Endodermal cell (in vitro differentiated cells): ENCODE data around the gene PDE4D. TPM values are rescaled to one million over a fixed set of nuclear protein-coding genes. Genes with fewer than 3 reads are reported as not detected.

Source experiments
- DNase-seq: peaks from one replicate; pipeline ENCODE4 v3.0.0-alpha.2; 2017
- H3K27ac ChIP-seq: 2 replicates; pipeline ENCODE4 v1.5.1; 2013; ENCODE audit warnings: mild to moderate bottlenecking, low read depth, low read length, moderate library complexity
- H3K27me3 ChIP-seq: 2 replicates; pipeline ENCODE4 v1.6.1; 2013; ENCODE audit warnings: mild to moderate bottlenecking, low read length, moderate library complexity; ENCODE audit not compliant: insufficient read depth, control insufficient read depth, poor library complexity, severe bottlenecking
- H3K36me3 ChIP-seq: 2 replicates; pipeline ENCODE4 v1.7.0; 2013; ENCODE audit warnings: mild to moderate bottlenecking, low read length, moderate library complexity; ENCODE audit not compliant: control insufficient read depth, insufficient read depth
- H3K4me1 ChIP-seq: one replicate; pipeline ENCODE4 v1.7.0; 2013; ENCODE audit warnings: low read length; ENCODE audit not compliant: control insufficient read depth, insufficient read depth
- H3K4me3 ChIP-seq: 2 replicates; pipeline ENCODE4 v1.5.1; 2013; ENCODE audit warnings: mild to moderate bottlenecking, low read length, moderate library complexity
- H3K9ac ChIP-seq: 2 replicates; pipeline ENCODE4 v1.6.1; 2013; ENCODE audit warnings: mild to moderate bottlenecking, low read length, moderate library complexity; ENCODE audit not compliant: poor library complexity, severe bottlenecking; ENCODE audit errors: extremely low read depth
- H3K9me3 ChIP-seq: 2 replicates; pipeline ENCODE4 v1.6.1; 2013; ENCODE audit warnings: mild to moderate bottlenecking, low read length, moderate library complexity; ENCODE audit not compliant: control insufficient read depth
- H3K27ac Mint-ChIP-seq: 2 replicates; pipeline ENCODE4 v1.8.0; 2020; ENCODE audit warnings: mixed read lengths
- H3K27me3 Mint-ChIP-seq: 2 replicates; pipeline ENCODE4 v1.8.0; 2021; ENCODE audit warnings: mild to moderate bottlenecking, mixed read lengths; ENCODE audit not compliant: insufficient read depth
- H3K36me3 Mint-ChIP-seq: 2 replicates; pipeline ENCODE4 v1.8.0; 2020; ENCODE audit warnings: low read depth, mixed read lengths
- H3K4me1 Mint-ChIP-seq: 2 replicates; pipeline ENCODE4 v1.8.0; 2020; ENCODE audit warnings: mixed read lengths
- H3K4me3 Mint-ChIP-seq: 2 replicates; pipeline ENCODE4 v1.8.0; 2020; ENCODE audit warnings: mild to moderate bottlenecking, moderate library complexity, mixed read lengths
- H3K9me3 Mint-ChIP-seq: 2 replicates; pipeline ENCODE4 v1.8.0; 2020; ENCODE audit warnings: mild to moderate bottlenecking, mixed read lengths
- CTCF ChIP-seq: fragments of 200-600 bp; sonication (generic); conservative IDR thresholded peaks from 2 replicates; pipeline ENCODE4 v1.5.0; 2021; ENCODE audit warnings: antibody characterized with exemption, mild to moderate bottlenecking
- WGBS, 2 experiments: methylation state at CpG; one replicate each; pipeline versions ENCODE4 v1.1.5 to v1.1.7; 2013; ENCODE audit warnings: missing lambda C conversion rate in 2 of 2, mixed read lengths in 1 of 2; ENCODE audit not compliant: insufficient coverage in 1 of 2, insufficient read length in 1 of 2; 5-methylcytosine and 5-hydroxymethylcytosine counted together
- total RNA-seq, 2 donors: library from RNA; stranded (reverse); fragmentation: NEBNext Ultra II Directional in 1 of 2; extraction: Animal tissue kit (Norgen Biotek cat#: 25700) in 1 of 2; gene quantifications; 2 replicates in 1 of 2; 3 replicates in 1 of 2; pipeline ENCODE4 v1.2.1, GENCODE V29; 2021

Gene PDE4D
- total RNA-seq, 2 donors from 2014 or later, result 9.2 to 11.4 TPM

- no peak overlapping the region for H3K4me3 Mint-ChIP-seq
- peaks cover 6% of the 10 kb centered on the region for H3K4me1 Mint-ChIP-seq
- no peak for TF ChIP-seq CTCF
- Histone ChIP-seq H3K4me1 (no peaks in the 10 kb centered on the region), H3K36me3 (no peaks in the 10 kb centered on the region), H3K9me3 (no peaks in the 10 kb centered on the region), H3K27me3 (no peaks in the 10 kb centered on the region), H3K9ac (no peak overlapping the region), H3K27ac (no peak overlapping the region), H3K4me3 (no peak overlapping the region)
- DNase-seq, result no peak
- no peaks in the 10 kb centered on the region for H3K36me3 Mint-ChIP-seq
- H3K27ac Mint-ChIP-seq, result no peak overlapping the region
- no peaks in the 10 kb centered on the region for H3K9me3 Mint-ChIP-seq
- no peaks in the 10 kb centered on the region for H3K27me3 Mint-ChIP-seq
- WGBS, 2 experiments, result 93% methylated on average over 1 of the region's 1 CpG; no CpG with 5 or more reads in 1 of the 2 experiments
Observed at GRCh38 chr5:59260973-59261372, 632.6 kb downstream of the PDE4D start.

- H3K27ac Mint-ChIP-seq, result no peak overlapping the region
- no peaks in the 10 kb centered on the region for H3K27me3 Mint-ChIP-seq
- peaks cover 6% of the 10 kb centered on the region for H3K4me1 Mint-ChIP-seq
- Histone ChIP-seq H3K27ac (no peak overlapping the region), H3K9ac (no peak overlapping the region), H3K27me3 (no peaks in the 10 kb centered on the region), H3K4me3 (no peak overlapping the region), H3K9me3 (no peaks in the 10 kb centered on the region), H3K4me1 (no peaks in the 10 kb centered on the region), H3K36me3 (no peaks in the 10 kb centered on the region)
- H3K9me3 Mint-ChIP-seq, result no peaks in the 10 kb centered on the region
- H3K36me3 Mint-ChIP-seq, result no peaks in the 10 kb centered on the region
- 83 to 90% methylated on average over 1 to 3 of the region's 3 CpGs for WGBS, 2 experiments
- no peak overlapping the region for H3K4me3 Mint-ChIP-seq
- DNase-seq, result no peak
- no peak for TF ChIP-seq CTCF
Observed at GRCh38 chr5:59260200-59260599, 633.3 kb downstream of the PDE4D start.

GRCh38 chr5:59259237-59259636, 634.3 kb downstream of the PDE4D start:
- Mint-ChIP-seq H3K27me3 (no peaks in the 10 kb centered on the region), H3K4me3 (no peak overlapping the region), H3K9me3 (no peaks in the 10 kb centered on the region), H3K27ac (no peak overlapping the region), H3K36me3 (no peaks in the 10 kb centered on the region), H3K4me1 (peaks cover 2% of the 10 kb centered on the region)
- H3K9ac ChIP-seq, result no peak overlapping the region
- H3K27ac ChIP-seq, result no peak overlapping the region
- H3K36me3 ChIP-seq, result no peaks in the 10 kb centered on the region
- H3K4me3 ChIP-seq, result no peak overlapping the region
- TF ChIP-seq CTCF, result no peak
- H3K9me3 ChIP-seq, result no peaks in the 10 kb centered on the region
- DNase-seq, result no peak
- H3K4me1 ChIP-seq, result no peaks in the 10 kb centered on the region
- no peaks in the 10 kb centered on the region for H3K27me3 ChIP-seq
- 80 to 89% methylated on average over 1 of the region's 1 CpG for WGBS, 2 experiments
